HepG2 (cell line): ENCODE data around the gene SLC35B2. TPM values are rescaled to one million over a fixed set of nuclear protein-coding genes. Genes with fewer than 3 reads are reported as not detected.
A peak's percentile ranks its signal among the peaks of the same experiment; 100 is the strongest.

Experiments used
- ATF6 ChIP-seq: sonication (generic); formaldehyde crosslinking; conservative IDR thresholded peaks from 2 replicates; pipeline ENCODE4 v1.4.0; 2020; ENCODE audit warnings: missing genetic modification reagents
- CCDC6 ChIP-seq: sonication (generic); formaldehyde crosslinking; IDR thresholded peaks from 2 replicates; pipeline ENCODE4 v1.8.1; 2022; ENCODE audit warnings: mild to moderate bottlenecking, missing genetic modification reagents, moderate library complexity
- DNMT1 ChIP-seq: sonication (generic); formaldehyde crosslinking; IDR thresholded peaks from 2 replicates; pipeline ENCODE4 v1.5.1; 2020; ENCODE audit warnings: mild to moderate bottlenecking, missing genetic modification reagents
- GLI4 ChIP-seq: sonication (generic); formaldehyde crosslinking; IDR thresholded peaks from 2 replicates; pipeline ENCODE4 v1.5.1; 2020; ENCODE audit warnings: missing genetic modification reagents, mild to moderate bottlenecking, moderate library complexity, borderline replicate concordance
- HBP1 ChIP-seq: IDR thresholded peaks from 2 replicates; pipeline ENCODE4 v1.6.1; 2016; ENCODE audit warnings: low read depth, control low read depth
- HNF1A ChIP-seq, 2 experiments: sonication (generic) in 1 of 2; formaldehyde crosslinking in 1 of 2; IDR thresholded peaks; 2 replicates each; pipeline versions ENCODE4 v1.4.0 to v1.6.1; 2016 to 2020; ENCODE audit warnings: borderline replicate concordance in 1 of 2, low read depth in 1 of 2, mild to moderate bottlenecking in 1 of 2, missing genetic modification reagents in 1 of 2
- HOXA3 ChIP-seq: sonication (generic); formaldehyde crosslinking; IDR thresholded peaks from 2 replicates; pipeline ENCODE4 v1.5.0; 2020; ENCODE audit warnings: missing genetic modification reagents
- IKZF5 ChIP-seq: IDR thresholded peaks from 2 replicates; pipeline ENCODE4 v1.6.1; 2018; ENCODE audit warnings: missing genetic modification reagents, mild to moderate bottlenecking, missing compliant biosample characterization
- SRF ChIP-seq: IDR thresholded peaks from 2 replicates; pipeline ENCODE4 v1.6.1; 2011; ENCODE audit warnings: mild to moderate bottlenecking, low read depth, low read length, moderate library complexity
- THYN1 ChIP-seq: sonication (generic); formaldehyde crosslinking; IDR thresholded peaks from 2 replicates; pipeline ENCODE4 v1.8.1; 2023; ENCODE audit warnings: low read depth, mild to moderate bottlenecking, moderate library complexity, missing genetic modification reagents, borderline replicate concordance
- XBP1 ChIP-seq: sonication (generic); formaldehyde crosslinking; IDR thresholded peaks from 2 replicates; pipeline ENCODE4 v1.5.0; 2020; ENCODE audit warnings: missing genetic modification reagents
- ZBTB43 ChIP-seq: sonication (generic); formaldehyde crosslinking; conservative IDR thresholded peaks from 2 replicates; pipeline ENCODE4 v1.4.0; 2020; ENCODE audit warnings: missing genetic modification reagents
- ZFP62 ChIP-seq: sonication (generic); formaldehyde crosslinking; IDR thresholded peaks from 2 replicates; pipeline ENCODE4 v1.4.0; 2020; ENCODE audit warnings: missing genetic modification reagents
- ZNF460 ChIP-seq: sonication (generic); formaldehyde crosslinking; IDR thresholded peaks from 2 replicates; pipeline ENCODE4 v1.5.1; 2020; ENCODE audit warnings: missing genetic modification reagents, mild to moderate bottlenecking, borderline replicate concordance
- ZNF503 ChIP-seq: sonication (generic); formaldehyde crosslinking; IDR thresholded peaks from 2 replicates; pipeline ENCODE4 v1.4.0; 2020; ENCODE audit warnings: missing genetic modification reagents
- polyA plus RNA-seq, 8 experiments: library from polyadenylated mRNA; depleted of rRNA in 3 of 8; stranded (reverse) in 7 of 8; unstranded in 1 of 8; fragments of >200 nt; fragmentation: Illumina TruSeq in 4 of 8; extraction: Trizol in 4 of 8; gene quantifications; 2 replicates each; pipeline versions ENCODE4 v1.2.1 to v1.2.3, GENCODE V29; 2011 to 2016; ENCODE audit warnings: low read depth in 4 of 8, missing spikeins in 1 of 8, mixed read lengths in 1 of 8; ENCODE audit not compliant: insufficient read depth in 1 of 8
- total RNA-seq, 5 experiments: library from RNA; depleted of rRNA; stranded (reverse); fragments of >200 nt; fragmentation: Illumina TruSeq; extraction: Trizol; gene quantifications; 2 replicates each; pipeline ENCODE4 v1.2.3, GENCODE V29; 2016; ENCODE audit warnings: low read depth in 1 of 5

The SLC35B2 gene
- total and polyA plus RNA-seq, 2 of the 13 experiments (the other 11 are each of a cell fraction or from before 2014, with no cell fraction given): 61.1 to 148 TPM

- TF ChIP-seq HBP1 (CRISPR knock-in tag): peak; percentile 95
- TF ChIP-seq THYN1: 0 out of 2 replicates have a peak, but pooled peaks have one; percentile 43
- TF ChIP-seq DNMT1 (CRISPR knock-in tag): no peak; the same call in 1 of the 2 replicates
- TF ChIP-seq HNF1A (IDR thresholded peaks at IDR 0.05; ENCODE audit: low read depth): no peak
- peak; percentile 71 for TF ChIP-seq HNF1A (CRISPR knock-in tag; IDR thresholded peaks at IDR 0.05; ENCODE audit: borderline replicate concordance)
- peak; percentile 62; the same call in 1 of the 2 replicates for TF ChIP-seq ZNF503
- 0 out of 2 replicates have a peak, but pooled peaks have one; percentile 28 for TF ChIP-seq ATF6 (CRISPR knock-in tag)
- no peak for TF ChIP-seq SRF
- TF ChIP-seq ZNF460 (CRISPR knock-in tag): no peak
- TF ChIP-seq XBP1: no peak
- peak; percentile 90 for TF ChIP-seq IKZF5 (CRISPR knock-in tag)
- peak; percentile 25; the same call in 1 of the 2 replicates for TF ChIP-seq CCDC6 (CRISPR knock-in tag)
- no peak for TF ChIP-seq ZBTB43 (CRISPR knock-in tag)
- peak; percentile 60; the same call in 1 of the 2 replicates for TF ChIP-seq GLI4
- TF ChIP-seq ZFP62 (CRISPR knock-in tag): no peak
- TF ChIP-seq HOXA3 (CRISPR knock-in tag): peak; percentile 79
These were observed at the start of gene SLC35B2 (continued) for GRCh38 chr6:44257025-44257752.
